HK-2 (cell line): ENCODE data around the gene RSKR.
A peak's percentile ranks its signal among the peaks of the same experiment; 100 is the strongest.
"Not testable (repeated sequence)": the region's sequence is repeated elsewhere in the genome, so short reads cannot be mapped to it uniquely, and the experiment has no call there.

Source experiments
- DNase-seq: peaks from one replicate; pipeline ENCODE4 v3.0.0-alpha.2; 2018; ENCODE audit not compliant: unreplicated experiment

Gene RSKR

GRCh38 chr17:28622186-28622585, 8.2 kb upstream of the RSKR start:
- DNase-seq = no peak

GRCh38 chr17:28620010-28620409, 6.0 kb upstream of the RSKR start:
- DNase-seq = no peak

- DNase-seq = no peak
Observed at GRCh38 chr17:28618464-28618863, 4.5 kb upstream of the RSKR start.

GRCh38 chr17:28616281-28616680, 2.3 kb upstream of the RSKR start:
- no peak for DNase-seq

- DNase-seq = no peak
Observed at GRCh38 chr17:28615260-28615940, 1.4 kb upstream of the RSKR start.

- DNase-seq = no peak
Observed at GRCh38 chr17:28612936-28613872, 781 bp downstream of the RSKR start.

GRCh38 chr17:28612531-28612930, 1.5 kb downstream of the RSKR start:
- DNase-seq = no peak

GRCh38 chr17:28610376-28610775, 3.6 kb downstream of the RSKR start:
- no peak for DNase-seq

- DNase-seq = not testable (repeated sequence)
Observed at GRCh38 chr17:28604031-28604430, 10.0 kb downstream of the RSKR start.

GRCh38 chr17:28599311-28600184, 14.4 kb downstream of the RSKR start:
- peak; percentile 71 for DNase-seq

GRCh38 chr17:28598799-28599310, 15.1 kb downstream of the RSKR start, which contains the start of gene SPAG5:
SPAG5 (minus strand) TSS chr17:28599025; CDS start chr17:28598946, 79 bp downstream.
- peak; percentile 95 for DNase-seq

- DNase-seq = no peak
Observed at GRCh38 chr17:28598389-28598788, 15.6 kb downstream of the RSKR start.

GRCh38 chr17:28597606-28598383, 16.2 kb downstream of the RSKR start:
- DNase-seq = no peak

- DNase-seq = no peak
Observed at GRCh38 chr17:28592260-28592659, 21.7 kb downstream of the RSKR start.

- DNase-seq = no peak
Observed at GRCh38 chr17:28585851-28586250, 28.1 kb downstream of the RSKR start.

GRCh38 chr17:28584434-28584833, 29.6 kb downstream of the RSKR start:
- no peak for DNase-seq

GRCh38 chr17:28582513-28582912, 31.5 kb downstream of the RSKR start:
- DNase-seq = no peak

GRCh38 chr17:28580959-28581358, 33.0 kb downstream of the RSKR start:
- DNase-seq = no peak

- no peak for DNase-seq
Observed at GRCh38 chr17:28579526-28579925, 34.5 kb downstream of the RSKR start.

- no peak for DNase-seq
Observed at GRCh38 chr17:28578246-28579195, 35.5 kb downstream of the RSKR start.
